NCI-H1048 (cell line): ENCODE results near the gene ATXN10.

Experiments used
- DNase-seq: peaks from one replicate; lab custom pipeline; 2025; lab: John Stamatoyannopoulos, UW

Gene ATXN10

GRCh38 chr22:45859231-45860161 is 187.9 kb downstream of the ATXN10 start:
- DNase-seq, result no peak

GRCh38 chr22:45860201-45860600 is 188.6 kb downstream of the ATXN10 start:
- no peak for DNase-seq

GRCh38 chr22:45861259-45861658 is 189.6 kb downstream of the ATXN10 start:
- no peak for DNase-seq

- DNase-seq, result peak; percentile 10
Measured at GRCh38 chr22:45863981-45864751, 192.5 kb downstream of the ATXN10 start.

- DNase-seq, result no peak
Measured at GRCh38 chr22:45864959-45865476, 193.4 kb downstream of the ATXN10 start.

GRCh38 chr22:45865561-45866125 is 194.0 kb downstream of the ATXN10 start:
- DNase-seq, result no peak

GRCh38 chr22:45866126-45866645 is 194.6 kb downstream of the ATXN10 start:
- no peak for DNase-seq

GRCh38 chr22:45866646-45867117 is 195.0 kb downstream of the ATXN10 start:
- DNase-seq, result no peak

GRCh38 chr22:45867118-45867905 is 195.7 kb downstream of the ATXN10 start:
- no peak for DNase-seq

GRCh38 chr22:45867906-45868555 is 196.4 kb downstream of the ATXN10 start:
- DNase-seq, result no peak

GRCh38 chr22:45868571-45869339 is 197.1 kb downstream of the ATXN10 start:
- no peak for DNase-seq

- DNase-seq, result no peak
Measured at GRCh38 chr22:45869340-45869847, 197.8 kb downstream of the ATXN10 start.

- DNase-seq, result no peak
Measured at GRCh38 chr22:45870011-45870410, 198.4 kb downstream of the ATXN10 start.

GRCh38 chr22:45871721-45872120 is 200.1 kb downstream of the ATXN10 start:
- DNase-seq, result no peak

- no peak for DNase-seq
Measured at GRCh38 chr22:45872659-45873263, 201.1 kb downstream of the ATXN10 start.

GRCh38 chr22:45876136-45877035 is 204.8 kb downstream of the ATXN10 start:
- no peak for DNase-seq

GRCh38 chr22:45877036-45877380 is 205.4 kb downstream of the ATXN10 start:
- DNase-seq, result no peak

- DNase-seq, result no peak
Measured at GRCh38 chr22:45877651-45878050, 206.0 kb downstream of the ATXN10 start.
